GM19328 (cell line): Measurements from ENCODE around the gene BAZ2A.
"Not testable (repeated sequence)": the region's sequence is repeated elsewhere in the genome, so short reads cannot be mapped to it uniquely, and the experiment has no call there.

Experiments
- ATAC-seq: cut with Tn5 transposase; IDR thresholded peaks from one replicate; pipeline ENCODE4 v1.9.1; 2021; ENCODE audit warnings: mild to moderate bottlenecking, moderate library complexity; ENCODE audit not compliant: unreplicated experiment

BAZ2A gene

DNA sequence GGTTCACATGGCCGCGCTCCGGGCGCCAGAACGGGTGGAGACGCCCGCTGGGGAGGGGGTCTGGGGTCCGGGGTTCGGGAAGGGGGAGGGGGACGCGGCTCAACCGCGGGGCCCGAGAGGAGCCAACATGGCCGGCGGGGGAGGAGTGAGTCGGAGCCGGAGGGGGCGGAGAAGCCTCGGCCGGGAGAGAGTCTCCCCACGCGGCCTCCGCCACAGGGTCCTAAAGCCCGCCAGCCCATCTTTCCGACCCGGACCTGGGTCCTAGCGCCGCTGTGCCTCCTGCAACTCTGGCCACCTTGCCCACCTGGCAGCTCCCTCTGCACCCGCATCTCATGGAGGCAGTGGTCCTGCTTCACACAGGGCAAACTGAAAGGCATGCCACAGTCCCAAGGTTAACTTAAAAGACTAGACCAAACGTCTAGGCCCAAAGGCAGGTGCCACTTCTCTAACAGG lies at the start of gene BAZ2A:
TSS of gene BAZ2A (minus strand) at position 147 of the 453 bp plus-strand sequence. CDS start 12,796 bp downstream, outside the sequence.
- ATAC-seq, result peak; percentile 56

DNA sequence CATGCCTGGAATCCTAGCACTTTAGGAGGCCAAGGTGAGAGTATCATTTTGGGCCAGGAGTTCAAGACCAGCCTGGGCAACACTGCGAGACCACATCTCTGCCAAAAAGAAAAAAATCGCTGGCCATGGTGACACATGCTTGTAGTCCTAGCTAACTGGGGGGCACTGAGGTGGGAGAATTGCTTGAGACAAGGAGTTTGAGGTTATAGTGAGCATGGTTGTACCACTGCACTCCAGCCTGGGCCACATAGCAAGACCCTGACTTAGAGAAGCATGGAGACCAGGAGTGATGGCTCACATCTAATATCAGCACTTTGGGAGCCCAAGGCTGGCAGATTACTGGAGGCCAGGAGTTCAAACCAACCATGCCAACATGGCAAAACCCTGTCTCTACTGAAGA lies 48.7 kb upstream of the BAZ2A start:
- no peak for ATAC-seq

DNA sequence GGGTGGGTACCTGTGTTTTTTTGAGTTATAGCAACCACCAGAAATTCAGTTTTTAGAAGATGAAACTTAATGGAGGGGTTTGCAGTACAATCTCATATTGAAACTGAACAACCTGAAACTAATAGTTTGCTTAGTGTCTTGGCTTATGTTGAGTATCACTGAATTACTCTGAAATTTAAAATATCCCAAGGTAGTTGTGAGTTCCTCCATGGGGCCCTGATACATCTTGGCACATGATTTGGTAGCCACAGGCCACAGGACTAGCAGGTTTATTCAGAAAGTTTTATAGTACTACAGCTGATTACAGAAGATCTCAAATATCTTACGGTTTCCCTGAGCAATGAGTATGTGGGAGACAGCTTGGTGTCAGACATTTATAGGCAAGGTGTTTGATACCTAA lies 47.6 kb upstream of the BAZ2A start:
- no peak for ATAC-seq

DNA sequence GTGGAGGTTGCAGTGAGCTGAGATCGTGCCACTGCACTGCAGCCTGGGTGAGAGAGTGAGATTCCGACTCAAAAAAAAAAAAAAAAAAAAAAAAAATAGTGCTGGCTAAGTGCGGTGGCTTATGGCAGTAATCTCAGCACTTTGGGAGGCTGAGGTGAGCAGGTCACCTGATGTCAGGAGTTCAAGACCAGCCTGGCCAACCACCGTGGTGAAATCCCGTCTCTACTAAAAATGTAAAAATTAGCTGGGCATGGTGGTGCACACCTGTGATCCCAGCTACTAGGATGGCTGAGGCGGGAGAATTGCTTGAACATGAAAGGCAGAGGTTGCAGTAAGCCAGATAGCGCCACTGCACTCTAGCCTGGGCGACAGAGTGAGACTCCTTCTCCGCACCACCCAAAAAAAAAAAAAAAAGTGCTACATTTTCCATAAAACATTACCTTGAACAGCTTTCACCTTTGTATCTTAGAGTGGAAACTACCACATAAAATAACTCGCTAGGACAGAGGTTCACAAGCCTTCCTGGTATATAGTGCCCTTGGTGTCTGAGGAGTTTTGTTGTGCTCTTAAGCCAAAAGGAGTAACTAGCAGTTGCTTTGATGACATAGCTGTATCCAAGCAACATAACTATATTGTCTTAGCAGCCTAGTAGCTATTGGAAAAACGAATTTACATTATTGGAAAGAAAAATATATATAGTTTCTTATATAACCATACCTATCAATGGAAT lies 46.9 kb upstream of the BAZ2A start:
- ATAC-seq, result no peak

DNA sequence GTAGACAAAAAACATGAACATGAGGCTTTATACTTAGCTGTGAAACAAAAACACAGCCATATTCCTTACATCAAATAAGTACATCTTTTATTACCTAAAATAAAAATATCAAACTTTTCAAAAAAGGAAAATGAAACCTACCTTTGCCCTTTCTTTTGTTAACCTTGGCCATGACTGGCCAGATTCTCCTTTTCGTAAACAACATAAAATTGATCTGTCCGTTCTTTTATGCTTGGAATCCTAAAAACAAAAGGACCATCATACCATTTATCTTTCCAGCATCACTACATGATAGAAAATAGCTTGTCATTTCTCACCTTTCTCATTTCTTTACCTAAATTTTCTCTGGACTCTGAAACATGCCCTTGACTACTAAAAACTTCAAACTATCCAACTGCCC lies 41.5 kb upstream of the BAZ2A start:
- ATAC-seq, result no peak

DNA sequence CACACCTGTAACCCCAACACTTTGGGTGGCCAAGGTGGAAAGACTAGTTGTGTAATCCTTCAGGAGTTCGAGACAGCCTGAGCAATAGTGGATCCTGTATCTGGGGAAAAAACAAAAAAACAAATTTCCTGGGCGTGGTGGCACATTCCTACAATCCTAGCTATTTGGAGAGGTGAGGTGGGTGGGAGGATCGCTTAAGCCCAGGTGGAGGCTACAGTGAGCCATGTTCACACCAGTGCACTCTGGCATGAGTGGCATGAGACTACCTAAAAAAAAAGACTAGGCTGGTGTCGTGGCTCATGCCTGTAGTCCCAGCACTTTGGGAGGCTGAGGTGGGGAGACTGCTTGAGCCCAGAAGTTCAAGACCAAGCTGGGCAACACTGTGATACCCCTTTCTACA lies 40.7 kb upstream of the BAZ2A start:
- ATAC-seq, result no peak

DNA sequence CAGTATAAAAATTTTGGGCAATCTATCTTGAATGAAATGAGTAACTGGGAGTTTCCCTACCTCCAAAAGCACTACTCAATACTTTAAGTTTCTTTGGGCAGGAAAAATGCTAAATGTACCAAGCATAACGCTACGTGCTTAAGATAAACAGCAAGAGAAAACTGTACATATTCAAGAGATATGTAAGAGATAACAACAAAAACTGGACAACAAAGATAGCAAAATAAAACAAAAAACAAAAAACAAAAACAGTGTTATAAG lies 38.0 kb upstream of the BAZ2A start:
- ATAC-seq, result no peak

DNA sequence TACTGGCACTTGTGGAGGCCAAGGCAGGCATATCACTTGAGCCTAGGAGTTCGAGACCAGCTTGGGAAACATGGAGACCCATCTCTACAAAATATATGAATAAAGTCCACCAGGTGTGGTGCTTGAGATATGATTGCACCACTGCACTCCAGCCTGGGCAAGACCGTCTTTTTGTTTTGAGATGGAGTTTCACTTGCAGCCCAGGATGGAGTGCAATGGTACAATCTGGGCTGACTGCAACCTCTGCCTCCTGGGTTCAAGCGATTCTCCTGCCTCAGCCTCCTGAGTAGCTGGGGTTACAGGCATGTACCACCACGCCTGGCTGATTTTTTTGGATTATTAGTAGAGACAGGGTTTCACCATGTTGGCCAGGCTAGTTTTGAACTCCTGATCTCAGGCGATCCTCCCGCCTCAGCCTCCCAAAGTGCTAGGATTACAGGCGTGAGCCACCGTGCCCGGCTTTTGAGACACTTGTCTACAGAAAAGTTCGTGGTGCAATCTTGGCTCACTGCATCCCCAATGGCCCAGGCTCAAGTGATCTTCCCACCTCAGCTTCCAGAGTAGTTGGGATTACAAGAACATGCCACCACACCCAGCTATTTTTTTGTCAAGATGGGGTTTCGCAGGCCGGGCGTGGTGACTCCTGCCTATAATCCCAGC lies 32.0 kb upstream of the BAZ2A start:
- ATAC-seq, result no peak

DNA sequence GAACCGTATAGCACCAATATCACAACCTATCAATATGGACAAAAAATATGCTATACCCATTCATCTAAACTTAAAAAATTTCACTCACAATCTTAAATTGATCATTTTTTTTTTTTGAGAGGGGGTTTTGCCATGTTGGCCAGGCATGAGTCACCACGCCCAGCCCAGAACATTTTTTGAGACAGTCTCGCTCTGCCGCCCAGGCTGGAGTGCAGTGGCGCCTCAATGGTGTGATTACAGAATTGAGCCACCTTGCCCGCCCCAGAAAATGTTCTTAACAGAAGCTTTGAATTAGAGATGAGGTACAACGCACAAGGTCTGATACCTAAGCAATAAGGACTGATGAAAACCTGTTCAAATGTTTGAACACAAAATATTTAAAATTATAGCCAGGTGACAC lies 31.4 kb upstream of the BAZ2A start:
- no peak for ATAC-seq

DNA sequence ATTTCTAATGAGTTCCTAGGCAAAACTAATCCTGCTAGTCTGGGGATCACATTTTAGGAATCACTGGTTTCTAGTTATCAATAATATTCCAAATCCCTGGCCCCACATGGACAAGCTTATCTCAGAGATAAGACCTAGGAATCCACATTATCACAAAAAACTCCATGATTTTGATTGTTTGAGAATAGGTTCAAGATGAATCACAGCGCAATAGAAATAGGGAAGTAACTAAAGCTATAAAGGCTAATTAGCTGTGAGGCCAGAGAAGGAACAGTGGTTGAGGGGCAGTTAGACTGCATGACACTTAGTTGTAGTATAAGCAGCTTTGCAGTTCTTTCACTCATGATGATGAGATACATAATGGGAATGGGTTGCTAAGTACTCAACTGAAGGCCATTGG lies 28.8 kb upstream of the BAZ2A start:
- ATAC-seq, result no peak

DNA sequence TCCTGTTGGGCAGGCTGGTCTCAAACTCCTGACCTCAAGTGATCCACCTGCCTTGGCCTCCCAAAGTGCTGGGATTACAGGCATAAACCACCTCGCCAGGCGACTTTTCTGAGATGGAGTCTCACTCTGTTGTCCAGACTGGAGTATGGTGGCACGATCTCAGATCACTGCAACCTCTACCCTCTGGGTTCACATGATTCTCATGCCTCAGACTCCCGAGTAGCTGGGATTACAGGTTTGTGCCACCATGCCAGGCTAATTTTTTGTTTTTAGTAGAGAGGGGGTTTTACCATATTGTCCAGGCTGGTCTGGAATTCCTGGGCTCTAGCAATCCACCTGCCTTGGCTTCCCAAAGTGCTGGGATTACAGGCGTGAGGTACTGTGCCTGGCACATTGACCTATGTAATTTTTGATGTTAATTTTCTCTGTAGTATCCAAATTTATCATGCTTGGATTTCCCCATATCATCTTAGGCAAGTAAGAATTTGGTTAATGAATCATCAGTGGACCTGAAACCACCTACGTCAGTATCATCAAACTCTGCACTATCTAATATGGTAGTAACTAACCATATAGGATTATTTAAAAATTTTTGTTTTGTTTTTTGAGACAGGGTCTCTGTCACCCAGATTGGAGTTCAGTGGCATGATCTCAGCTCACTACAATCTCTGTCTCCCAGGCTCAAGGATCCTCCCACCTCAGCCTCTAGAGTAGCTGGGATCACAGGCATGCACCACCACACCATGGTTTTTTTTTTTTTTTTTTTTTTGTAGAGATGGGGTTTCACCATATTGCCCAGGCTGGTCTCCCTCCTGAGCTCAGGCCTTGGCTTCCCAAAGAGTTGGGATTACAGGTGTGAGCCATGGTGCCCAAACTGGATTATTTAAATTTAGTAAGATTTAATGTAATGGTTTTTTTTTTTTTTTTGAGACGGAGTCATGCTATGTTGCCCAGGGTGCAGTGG lies 27.6 kb upstream of the BAZ2A start:
- no peak for ATAC-seq

DNA sequence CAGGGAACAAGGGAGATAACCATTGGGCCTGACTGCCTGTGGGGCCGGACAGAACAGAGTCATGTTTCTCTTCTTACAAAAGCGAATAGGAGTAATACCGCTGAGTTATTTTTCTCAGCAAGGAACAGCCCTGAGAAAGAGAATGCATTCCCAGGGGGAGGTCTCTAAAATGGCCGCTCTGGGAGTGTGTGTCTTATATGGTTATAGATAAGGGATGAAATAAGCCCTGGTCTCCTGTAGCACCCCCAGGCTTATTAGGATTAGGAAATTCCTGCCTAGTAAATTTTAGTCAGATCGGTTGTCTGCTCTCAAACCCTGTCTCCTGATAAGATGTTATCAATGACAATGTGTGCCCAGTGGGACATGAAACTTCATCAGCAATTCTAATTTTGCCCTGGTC lies 23.7 kb upstream of the BAZ2A start:
- ATAC-seq, result not testable (repeated sequence)

DNA sequence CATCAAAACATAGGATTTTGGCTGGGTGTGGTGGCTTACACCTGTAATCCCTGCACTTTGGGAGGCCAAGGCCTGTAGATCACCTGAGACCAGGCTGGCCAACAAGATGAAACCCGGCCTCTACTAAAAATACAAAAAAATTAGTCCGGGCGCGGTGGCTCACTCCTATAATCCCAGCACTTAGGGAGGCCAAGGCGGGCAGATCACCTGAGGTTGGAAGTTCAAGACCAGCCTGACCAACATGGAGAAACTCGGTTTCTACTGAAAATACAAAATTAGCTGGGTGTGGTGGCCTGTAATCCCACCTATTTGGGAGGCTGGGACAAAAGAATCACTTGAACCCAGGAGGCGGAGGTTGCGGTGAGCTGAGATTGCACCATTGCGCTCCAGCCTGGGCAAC lies 17.9 kb upstream of the BAZ2A start:
- ATAC-seq, result not testable (repeated sequence)

DNA sequence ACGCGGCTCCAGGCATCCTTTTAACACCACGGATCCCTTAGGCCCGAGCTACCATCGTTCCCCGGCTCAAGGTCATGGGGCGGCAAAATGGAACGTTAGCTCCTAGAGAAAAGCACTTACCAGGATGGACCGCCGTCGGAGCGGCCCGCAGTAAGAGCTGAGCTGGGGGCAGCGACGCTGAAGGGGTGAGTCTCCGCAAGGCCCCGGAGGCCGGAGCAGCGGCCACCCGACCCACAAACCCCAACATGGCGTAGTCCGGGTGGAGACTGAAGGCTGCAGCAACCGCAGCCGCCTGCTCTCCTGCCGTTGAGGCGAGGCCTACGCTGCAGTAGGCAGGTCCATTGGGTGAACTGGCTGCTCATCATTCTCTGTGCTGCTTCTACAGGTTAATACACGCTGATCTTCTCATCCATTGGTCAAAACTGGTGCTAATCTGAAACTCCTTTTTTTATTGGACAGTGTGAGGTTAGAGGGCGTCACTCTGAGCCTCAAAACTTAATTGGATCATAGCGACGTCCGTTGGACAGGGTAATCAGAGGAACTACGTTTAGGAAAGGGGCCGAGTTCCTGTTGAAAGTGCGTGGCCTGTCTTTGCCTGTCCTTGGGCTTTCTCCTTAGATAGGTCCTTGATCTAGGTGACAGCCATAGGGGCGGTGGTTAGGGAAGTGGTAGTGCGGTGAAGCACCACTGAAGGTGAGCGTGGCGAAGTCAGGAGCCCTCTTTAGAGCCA lies 15.8 kb upstream of the BAZ2A start, which contains the start of gene ATP5F1B:
TSS of gene ATP5F1B (minus strand) at position 268 of the 730 bp plus-strand sequence. CDS start at position 247, 21 bp downstream.
- ATAC-seq, result peak; percentile 99

DNA sequence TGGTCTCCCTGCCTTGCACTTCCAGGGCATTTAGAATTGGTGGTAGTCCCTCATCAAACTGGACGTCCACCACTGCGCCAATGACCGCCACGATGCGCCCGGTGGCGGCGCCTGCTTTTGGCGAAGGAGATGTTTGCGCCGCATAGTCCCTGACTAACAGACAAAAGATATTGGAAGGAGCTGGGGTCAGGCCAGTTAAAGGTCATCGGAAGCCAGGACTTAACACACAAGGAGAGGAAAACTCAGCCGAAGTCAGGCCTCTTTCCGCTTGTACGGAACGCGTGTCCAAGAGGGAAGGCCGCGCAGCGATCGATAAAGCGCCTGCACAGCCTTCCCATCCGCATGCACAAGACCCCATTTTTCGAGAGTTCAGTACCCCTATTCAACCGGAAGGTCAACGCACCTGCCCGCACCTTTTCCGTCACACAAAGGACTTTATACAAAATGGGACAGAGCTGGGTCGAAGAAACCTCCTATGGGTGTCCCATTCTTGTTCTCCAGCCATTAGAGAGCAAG lies 15.1 kb upstream of the BAZ2A start:
- no peak for ATAC-seq

DNA sequence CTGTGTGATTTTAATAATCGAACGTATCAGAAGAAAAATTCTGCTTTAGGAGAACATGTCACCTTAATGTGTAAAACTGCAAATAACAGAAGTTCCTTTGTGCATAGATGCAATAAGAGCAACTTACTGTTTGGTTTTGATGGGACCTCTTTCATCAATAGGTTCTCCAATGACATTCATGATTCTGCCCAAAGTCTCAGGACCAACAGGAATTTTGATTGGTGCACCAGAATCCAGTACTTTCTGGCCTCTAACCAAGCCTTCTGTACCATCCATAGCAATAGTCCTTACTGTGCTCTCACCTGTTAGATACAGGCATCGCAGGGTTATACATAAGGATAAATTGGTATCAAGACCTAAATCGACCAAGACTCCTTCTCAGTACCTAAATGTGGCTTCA lies 14.5 kb upstream of the BAZ2A start:
- ATAC-seq, result no peak

DNA sequence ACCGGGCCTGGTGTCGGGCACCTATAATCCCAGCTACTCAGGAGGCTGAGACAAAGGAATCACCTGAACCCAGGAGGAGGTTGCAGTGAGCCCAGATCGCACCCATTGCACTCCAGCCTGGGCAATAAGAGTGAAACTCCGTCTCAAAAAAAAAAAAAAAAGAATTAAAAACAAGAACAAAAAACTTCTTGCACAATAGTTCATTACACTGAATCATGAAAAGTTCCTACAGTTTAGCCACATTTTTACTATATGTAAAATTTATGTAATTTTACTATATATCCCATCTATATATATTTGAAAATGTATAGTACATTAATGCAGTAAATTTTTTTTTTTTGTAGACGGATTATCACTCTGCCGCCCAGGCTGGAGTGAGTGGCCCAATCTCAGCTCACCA lies 11.1 kb upstream of the BAZ2A start:
- ATAC-seq, result no peak

DNA sequence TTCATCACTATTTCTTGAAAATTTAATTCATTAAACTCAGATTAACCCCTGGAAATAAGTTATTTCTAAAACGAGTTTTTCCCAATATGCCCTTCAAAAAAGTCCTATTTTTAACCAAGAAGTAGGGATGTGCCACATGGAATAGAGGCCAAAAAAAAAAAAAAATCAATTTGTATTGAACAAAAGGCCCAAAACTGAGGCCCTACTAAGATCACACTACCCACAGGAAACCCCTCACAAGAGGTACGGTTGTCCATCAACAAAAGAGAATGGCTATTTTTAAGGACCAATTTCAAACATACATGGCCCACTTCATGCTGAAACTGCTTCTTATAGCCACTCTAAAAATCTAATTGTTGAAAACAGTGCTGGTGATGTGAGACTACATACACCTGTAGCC lies 7.5 kb upstream of the BAZ2A start:
- ATAC-seq, result no peak

DNA sequence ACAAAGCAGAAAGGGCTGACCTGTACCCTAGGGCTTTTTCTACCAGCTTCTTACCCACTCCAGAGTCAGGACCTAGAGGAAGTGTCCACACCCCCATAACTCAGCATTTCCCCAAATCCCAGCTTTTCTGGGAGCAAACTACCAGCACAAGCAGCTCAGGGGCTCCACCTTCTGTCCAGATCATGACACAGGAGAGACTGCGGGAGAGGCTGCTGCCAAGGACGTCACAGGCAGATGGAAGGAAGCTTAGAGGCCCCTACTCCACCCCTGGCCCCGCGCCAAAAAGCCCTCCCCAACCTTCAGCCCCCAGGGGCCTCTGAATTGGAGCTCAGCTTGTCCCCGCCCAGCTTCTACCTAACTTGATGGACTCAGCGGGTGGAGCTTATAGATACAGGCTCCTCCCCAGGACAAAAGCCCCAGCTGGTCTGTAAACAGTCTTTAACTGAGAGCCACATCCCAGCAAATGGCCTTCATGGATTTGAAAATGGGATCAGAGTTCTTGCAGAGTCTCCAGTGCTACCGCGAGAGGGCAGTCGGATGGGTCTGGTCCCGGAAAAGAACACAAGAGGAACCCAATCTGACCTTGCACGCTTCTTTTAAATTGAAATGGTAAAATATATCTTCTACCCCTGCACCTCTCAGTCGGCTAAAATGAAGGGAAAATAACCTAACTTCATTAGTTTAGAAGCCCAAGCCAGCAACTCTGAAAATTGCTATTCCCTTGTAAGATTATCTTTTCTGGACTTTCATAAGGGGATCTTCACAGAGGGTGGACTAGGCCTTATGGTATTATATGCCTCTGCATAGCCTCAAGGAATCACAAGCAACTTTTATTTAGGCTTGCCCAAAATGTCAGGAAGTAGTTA lies 6.8 kb upstream of the BAZ2A start:
- peak; percentile 40 for ATAC-seq
